D341Med (cell line): ENCODE results near the gene KIAA1191.
"Not testable (repeated sequence)": the region's sequence is repeated elsewhere in the genome, so short reads cannot be mapped to it uniquely, and the experiment has no call there.

ENCODE experiments used
- DNase-seq: peaks from one replicate; pipeline ENCODE4 v3.0.0; 2012; ENCODE audit warnings: low spot score

KIAA1191 gene

DNA sequence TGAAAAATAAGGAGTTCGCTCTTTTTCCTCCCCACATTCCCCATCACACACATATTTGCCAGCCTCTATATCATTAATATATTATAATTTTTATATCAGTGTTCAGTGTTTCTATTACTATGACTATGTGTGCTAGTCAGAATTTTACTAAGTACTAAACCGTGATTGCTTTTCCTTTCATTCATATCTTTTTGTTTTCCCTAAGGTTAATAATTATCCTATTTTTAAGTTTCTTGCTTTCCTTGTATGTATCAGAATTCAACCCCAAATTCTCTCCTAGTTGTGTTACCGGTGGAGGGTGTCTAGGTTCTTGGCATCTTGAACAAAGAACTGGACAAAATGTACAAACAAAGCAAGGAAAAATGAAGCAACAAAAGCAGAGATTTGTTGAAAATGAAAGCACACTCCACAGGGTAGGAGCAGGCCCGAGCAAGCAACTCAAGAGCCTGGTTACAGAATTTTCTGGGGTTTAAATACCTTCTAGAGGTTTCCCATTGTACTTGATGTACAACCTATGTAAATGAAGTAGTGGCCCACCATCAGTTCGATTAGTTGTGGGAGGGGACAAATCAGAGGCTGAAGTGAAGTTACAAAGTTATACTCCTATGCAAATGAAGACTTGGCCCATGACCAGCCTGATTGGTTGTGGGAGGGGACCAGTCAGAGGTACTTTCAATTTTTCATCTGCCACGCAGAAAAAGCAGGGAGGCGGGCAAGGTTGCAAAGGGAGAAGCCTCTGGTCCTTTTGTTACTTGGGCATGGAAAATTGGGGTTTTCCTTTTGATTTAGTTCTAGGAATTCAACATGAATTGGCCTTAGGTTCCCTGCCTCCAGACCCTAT, 43.8 kb downstream of the KIAA1191 start:
- no peak for DNase-seq

GRCh38 chr5:176305356-176305755, 56.2 kb downstream of the KIAA1191 start:
- not testable (repeated sequence) for DNase-seq
